Erythroblast (primary cell): ENCODE data around the gene SPC25.
A peak's percentile ranks its signal among the peaks of the same experiment; 100 is the strongest.

Experiments used
- DNase-seq, 2 experiments: peaks; one replicate each; lab custom pipeline; 2025; lab: John Stamatoyannopoulos, UW
- GATA1 ChIP-seq: IDR thresholded peaks from 2 replicates; pipeline ENCODE4 v1.6.1; 2011; ENCODE audit warnings: low read depth, mild to moderate bottlenecking, control low read depth, low read length, moderate library complexity
- POLR2A ChIP-seq: IDR thresholded peaks from 2 replicates; pipeline ENCODE4 v1.6.1; 2011; ENCODE audit warnings: mild to moderate bottlenecking, low read length

The SPC25 gene

DNA sequence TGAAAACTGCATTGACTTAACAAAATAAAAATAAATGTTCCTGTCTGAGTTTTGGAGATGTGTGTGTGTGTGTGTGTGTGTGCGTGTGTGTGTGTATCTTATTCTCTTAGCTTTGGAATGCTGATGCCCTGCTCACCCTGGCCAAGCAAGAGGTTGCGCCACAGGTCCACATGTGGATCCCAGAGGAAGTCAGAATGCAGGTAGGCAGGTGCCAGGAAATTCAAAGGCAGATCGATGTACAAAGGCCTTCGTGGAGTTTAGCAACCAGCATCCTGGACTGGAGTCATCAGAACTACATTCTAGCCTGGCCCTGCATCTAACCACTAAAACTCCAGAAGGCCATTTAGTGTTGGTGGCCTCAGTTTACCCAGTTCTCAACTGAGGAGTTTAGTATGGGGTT lies 23.3 kb upstream of the SPC25 start:
- TF ChIP-seq POLR2A = no peak
- no peak for TF ChIP-seq GATA1
- DNase-seq = no peak

- no peak for TF ChIP-seq GATA1
- no peak for TF ChIP-seq POLR2A
- DNase-seq = peak in 1 of 2 experiments; percentile 8
Measured at GRCh38 chr2:168912901-168913369, 22.7 kb upstream of the SPC25 start.

DNA sequence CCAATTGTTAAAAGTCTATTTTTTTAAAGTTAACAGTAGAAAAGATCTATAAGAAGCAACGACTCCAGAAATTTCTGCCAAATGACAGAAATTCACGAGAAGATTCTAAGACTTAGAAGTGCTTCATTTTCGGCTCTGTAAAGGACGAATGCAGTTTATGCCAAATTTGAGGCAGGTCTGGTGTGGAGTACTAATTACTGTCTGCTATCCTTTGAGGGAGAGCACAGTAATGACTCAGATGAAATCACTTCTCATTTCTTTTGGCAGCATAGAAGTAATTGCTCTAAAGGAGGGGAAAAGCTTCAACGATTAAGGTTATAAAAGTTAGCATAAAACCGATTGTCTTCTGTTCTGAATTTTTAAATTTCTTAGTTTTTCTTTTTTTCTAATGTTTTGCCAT lies 22.2 kb upstream of the SPC25 start:
- DNase-seq = no peak
- TF ChIP-seq GATA1 (no peak), POLR2A (no peak)

- DNase-seq = no peak
- TF ChIP-seq POLR2A = no peak
- no peak for TF ChIP-seq GATA1
Measured at GRCh38 chr2:168910330-168910729, 20.1 kb upstream of the SPC25 start.

DNA sequence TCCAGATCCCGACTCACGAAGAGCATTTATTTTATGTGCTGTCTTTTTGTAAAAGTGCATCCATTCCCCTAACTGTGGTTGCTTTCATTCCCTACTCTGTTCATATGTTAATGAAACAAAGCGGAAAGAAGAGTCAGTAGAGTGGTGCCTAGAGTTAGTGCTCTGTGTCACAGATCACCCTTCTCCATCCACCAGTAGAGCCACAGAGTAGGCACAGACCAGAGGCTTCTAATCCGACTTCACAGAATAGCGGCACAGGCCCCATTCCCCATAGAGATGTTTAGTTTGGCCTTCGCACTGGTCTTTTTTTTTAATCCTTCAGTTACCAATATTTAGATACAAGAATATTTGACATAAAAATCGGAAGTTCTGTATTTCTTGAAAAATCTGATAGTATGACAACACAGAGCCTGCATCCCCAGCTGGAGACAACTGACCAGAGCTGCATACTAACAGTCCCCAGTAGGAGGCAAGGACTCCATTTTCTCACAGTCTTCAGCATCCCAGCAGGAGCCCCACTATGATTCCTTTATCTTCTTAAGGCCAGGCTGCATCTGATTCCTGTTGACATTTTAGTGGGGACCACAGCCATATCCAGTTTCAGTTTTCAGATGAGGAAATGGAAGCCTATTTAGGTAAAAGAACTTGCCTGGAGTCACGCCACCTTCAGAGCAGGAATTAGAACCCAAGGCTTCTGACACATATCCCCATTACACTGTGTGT lies 17.9 kb upstream of the SPC25 start:
- DNase-seq = no peak

GRCh38 chr2:168904358-168904757 lies 14.1 kb upstream of the SPC25 start:
- DNase-seq = peak in 1 of 2 experiments; percentile 4
- TF ChIP-seq POLR2A = no peak
- no peak for TF ChIP-seq GATA1

More for the DNA sequence above, 17.9 kb upstream of the SPC25 start:
- TF ChIP-seq POLR2A (no peak), GATA1 (no peak)

DNA sequence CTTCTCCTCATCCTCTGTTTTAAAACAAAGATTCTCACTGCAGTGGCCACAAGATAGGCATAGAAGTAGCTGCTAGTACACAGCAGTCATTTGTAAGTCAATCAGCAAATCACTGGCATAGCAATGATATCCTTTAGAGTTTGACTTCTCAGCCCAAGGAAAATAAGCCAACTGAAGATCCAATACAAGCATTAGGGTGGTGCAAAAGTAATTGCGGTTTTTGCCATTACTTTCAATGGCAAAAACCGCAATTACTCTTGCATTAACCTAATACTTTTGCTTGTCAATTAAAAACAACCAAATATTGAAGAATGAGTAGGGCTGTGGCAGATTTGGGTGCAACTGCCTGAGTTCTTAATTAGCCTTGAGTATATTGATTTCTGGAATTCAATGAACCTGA lies 13.7 kb upstream of the SPC25 start:
- TF ChIP-seq GATA1 (no peak), POLR2A (no peak)

GRCh38 chr2:168901003-168901402 lies 10.8 kb upstream of the SPC25 start, which contains the start of gene G6PC2:
G6PC2 (plus strand) TSS chr2:168901291; CDS start chr2:168901332, 41 bp downstream.
- no peak for TF ChIP-seq POLR2A
- no peak for TF ChIP-seq GATA1
- DNase-seq = no peak

More for the DNA sequence above, 13.7 kb upstream of the SPC25 start:
- no peak for DNase-seq

- DNase-seq = no peak
- TF ChIP-seq POLR2A = no peak
- TF ChIP-seq GATA1 = no peak
Measured at GRCh38 chr2:168897449-168897848, 7.2 kb upstream of the SPC25 start.

DNA sequence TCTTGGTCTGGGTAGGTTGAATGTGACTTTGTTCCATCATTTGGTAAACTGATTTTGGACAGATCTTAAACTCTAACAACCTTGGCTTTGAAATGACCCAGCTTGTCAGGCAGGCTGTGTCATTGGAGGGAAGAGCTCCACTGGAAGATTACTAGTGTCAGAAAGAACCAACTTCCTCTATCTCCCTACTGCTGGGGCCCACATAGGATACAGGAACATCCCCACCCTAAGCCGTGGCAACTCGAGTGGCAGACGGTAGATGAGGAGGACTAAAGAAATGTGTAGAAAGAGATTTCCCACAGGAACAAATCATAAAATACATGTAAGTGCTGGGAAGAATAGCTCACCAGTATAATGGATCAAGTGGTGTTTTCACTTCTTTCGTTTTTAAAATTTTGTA lies 6.6 kb upstream of the SPC25 start:
- TF ChIP-seq POLR2A = no peak
- no peak for TF ChIP-seq GATA1
- DNase-seq = peak in 1 of 2 experiments; percentile 5

DNA sequence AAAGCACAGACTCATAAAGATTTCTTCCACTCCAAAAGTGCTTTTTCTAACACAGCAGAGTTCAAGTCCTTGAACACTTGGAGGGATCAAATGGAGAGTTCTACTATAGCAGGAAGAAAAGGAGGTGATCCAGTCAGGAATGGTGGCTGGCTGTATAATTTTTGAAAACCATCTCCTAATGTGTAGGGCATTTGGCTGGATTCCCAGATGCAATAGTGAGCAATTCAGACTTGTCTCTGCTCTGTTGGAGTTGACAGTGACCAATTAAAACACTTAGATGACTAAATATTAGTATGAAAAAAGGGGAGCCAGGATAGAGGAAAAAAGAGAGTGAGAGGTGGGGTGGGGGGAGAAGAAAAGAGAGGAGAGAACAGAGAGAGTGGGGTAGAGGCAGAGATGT lies 5.5 kb upstream of the SPC25 start:
- DNase-seq = peak in 1 of 2 experiments; percentile 10
- TF ChIP-seq GATA1 (no peak), POLR2A (no peak)

GRCh38 chr2:168894720-168895119 lies 4.5 kb upstream of the SPC25 start:
- TF ChIP-seq POLR2A (no peak), GATA1 (no peak)
- no peak for DNase-seq

GRCh38 chr2:168894101-168894500 lies 3.9 kb upstream of the SPC25 start:
- DNase-seq = no peak
- TF ChIP-seq POLR2A = no peak
- TF ChIP-seq GATA1 = no peak

DNA sequence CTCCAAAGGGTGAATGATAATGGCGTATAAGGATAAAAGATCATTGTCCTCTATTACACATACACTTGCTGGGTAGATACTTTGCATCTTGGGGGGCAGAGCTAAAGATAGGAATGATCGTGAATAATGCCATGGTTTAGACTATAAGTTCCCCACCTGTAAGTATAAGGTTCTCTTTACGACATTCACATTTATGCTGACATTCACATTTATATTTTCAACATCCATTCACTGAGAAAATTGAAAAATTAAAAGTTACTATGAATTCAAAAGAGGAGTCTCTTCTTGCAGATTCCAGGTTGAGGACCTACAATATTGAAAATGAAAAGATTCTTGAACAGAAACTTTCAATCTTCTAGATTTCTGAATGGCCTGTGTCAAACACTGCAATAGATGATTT lies 2.1 kb upstream of the SPC25 start:
- no peak for DNase-seq
- TF ChIP-seq GATA1 = no peak
- no peak for TF ChIP-seq POLR2A

GRCh38 chr2:168889635-168890005 lies 610 bp downstream of the SPC25 start:
- TF ChIP-seq GATA1 = no peak
- no peak for TF ChIP-seq POLR2A
- peak; percentile 67 to 77 for DNase-seq
